GM18909 (cell line): ENCODE data around the gene YAF2.

Source experiments
- ATAC-seq: cut with Tn5 transposase; IDR thresholded peaks from one replicate; pipeline ENCODE4 v1.9.1; 2021; ENCODE audit warnings: mild to moderate bottlenecking; ENCODE audit not compliant: unreplicated experiment, poor library complexity

The YAF2 gene

GRCh38 chr12:42161529-42161928 is 76.5 kb downstream of the YAF2 start:
- no peak for ATAC-seq

DNA sequence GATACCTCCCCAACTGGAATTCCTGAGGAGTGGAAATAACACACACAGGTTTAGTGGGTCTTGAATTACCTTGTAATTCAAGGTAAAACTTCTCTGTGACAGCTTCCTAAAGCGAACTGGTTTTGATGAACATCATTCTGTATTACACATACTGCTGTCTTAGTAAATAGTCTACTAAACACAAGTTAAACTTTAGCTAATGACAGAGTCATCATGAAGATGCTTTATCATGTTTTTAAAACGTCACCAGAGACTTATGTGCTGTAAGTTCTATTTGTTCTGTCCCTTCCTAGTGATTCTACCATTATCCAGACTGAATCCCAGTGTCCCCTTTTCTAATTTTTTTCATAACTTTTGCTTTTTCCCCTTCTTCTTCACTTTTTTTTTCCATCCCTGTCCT is 81.8 kb downstream of the YAF2 start:
- ATAC-seq, result no peak

GRCh38 chr12:42145552-42146215 is 92.4 kb downstream of the YAF2 start:
- no peak for ATAC-seq

GRCh38 chr12:42145197-42145549 is 92.9 kb downstream of the YAF2 start:
- no peak for ATAC-seq

- ATAC-seq, result peak; percentile 94
These were observed 93.4 kb downstream of the YAF2 start, which contains the start of gene GXYLT1 for GRCh38 chr12:42144408-42145196. Gene GXYLT1 (minus strand): TSS chr12:42144874. CDS start chr12:42144646, 228 bp downstream.

GRCh38 chr12:42144158-42144407 is 94.0 kb downstream of the YAF2 start:
- no peak for ATAC-seq

GRCh38 chr12:42143452-42144157 is 94.4 kb downstream of the YAF2 start:
- ATAC-seq, result no peak

DNA sequence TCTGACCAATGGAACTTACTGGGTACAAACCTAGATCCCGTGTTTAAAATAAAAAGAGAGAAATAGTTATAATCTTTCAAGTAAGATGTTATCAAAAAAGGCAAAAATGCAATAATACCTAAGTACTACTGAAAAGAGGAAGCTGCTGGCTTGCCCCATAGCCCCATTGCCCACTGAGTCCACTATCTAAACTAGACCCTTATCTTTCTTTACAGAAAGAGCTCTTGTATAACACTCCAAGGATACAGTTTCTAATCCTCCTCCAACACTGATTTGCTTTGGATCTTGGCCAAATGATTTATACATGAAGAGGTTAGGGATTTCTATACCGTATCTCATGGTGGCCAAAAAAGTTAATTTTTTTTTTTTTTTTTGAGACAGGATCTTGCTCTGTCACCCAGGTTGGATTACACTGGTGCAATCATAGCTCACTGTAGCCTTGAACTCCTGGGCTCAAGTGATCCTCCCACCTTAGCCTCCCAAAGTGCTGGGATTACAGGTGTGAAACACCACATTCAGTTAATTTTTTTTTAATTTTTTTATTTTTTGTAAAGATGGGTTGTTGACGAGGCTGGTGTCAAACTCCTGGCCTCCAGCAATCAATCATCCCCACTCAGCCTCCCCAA is 96.0 kb downstream of the YAF2 start:
- no peak for ATAC-seq

DNA sequence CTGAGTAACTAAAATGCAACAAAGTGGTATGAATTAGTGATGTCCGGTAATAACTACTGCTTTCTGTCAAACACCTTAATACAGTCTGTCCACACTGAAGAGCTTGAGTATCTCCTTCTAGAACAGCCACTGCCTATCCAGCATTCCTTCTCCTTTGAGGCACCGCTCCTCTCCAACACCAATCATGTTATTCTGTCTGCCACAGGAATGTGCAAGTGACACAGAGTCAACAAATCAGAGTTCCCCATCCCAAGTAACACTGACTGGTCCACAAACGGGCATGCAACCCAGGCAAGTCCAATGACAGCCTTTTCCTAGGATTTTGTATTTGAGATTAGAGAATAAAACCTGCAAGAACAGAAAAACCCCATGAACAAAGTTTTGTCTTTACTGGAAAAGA is 97.1 kb downstream of the YAF2 start:
- no peak for ATAC-seq

DNA sequence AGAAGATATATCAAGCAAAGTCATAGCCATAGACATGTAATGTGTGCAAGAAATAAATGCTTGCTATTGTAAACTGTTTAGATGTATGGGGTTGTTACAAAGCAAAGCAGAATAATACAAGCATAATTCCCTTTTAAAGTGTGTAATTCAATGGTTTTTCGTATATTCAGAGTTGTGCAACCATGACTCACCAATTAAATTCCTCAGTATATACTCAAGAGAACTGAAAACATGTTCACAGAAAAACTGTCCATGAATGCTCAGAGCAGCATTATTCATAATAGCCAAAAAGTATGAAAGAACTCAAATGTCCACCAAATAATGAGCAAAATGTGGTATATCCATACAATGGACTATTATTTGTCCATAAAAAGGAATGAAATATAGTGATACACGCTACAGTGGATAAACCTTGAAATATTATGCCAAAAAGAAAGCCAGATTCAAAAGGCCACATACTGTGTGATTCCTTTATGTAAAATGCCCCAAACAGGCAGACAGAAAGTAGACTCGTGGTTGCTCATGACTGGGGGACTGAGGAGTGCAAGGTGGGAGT is 102.7 kb downstream of the YAF2 start:
- ATAC-seq, result no peak

- no peak for ATAC-seq
These were observed 107.2 kb downstream of the YAF2 start for GRCh38 chr12:42130672-42131402.

DNA sequence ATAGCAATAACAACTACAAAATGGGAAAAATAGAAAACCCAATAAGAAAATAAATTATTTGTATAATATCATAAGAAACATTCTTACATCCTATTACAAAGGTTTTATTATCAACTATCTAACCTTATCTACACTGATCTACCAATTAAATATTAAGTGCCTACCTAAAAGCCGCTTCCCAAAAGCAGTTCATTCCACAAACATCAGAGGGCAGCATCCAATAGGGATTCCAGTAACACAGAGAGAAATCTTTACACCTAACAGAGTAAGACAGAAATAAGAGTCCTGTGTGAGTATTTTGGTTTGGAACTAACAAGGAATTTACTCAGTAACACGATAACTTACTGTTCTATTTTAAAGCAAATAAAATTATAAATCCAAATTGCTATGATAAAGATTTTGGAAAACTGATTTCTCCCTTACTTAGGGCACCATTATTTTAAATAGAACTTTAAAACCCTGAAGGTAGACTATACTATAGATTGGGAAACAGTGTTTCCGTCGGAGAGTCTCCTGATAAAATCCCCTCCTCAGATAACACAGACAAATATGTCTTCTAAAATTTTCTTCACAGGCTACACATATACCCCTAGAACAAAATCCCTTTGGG is 108.3 kb downstream of the YAF2 start:
- ATAC-seq, result no peak

DNA sequence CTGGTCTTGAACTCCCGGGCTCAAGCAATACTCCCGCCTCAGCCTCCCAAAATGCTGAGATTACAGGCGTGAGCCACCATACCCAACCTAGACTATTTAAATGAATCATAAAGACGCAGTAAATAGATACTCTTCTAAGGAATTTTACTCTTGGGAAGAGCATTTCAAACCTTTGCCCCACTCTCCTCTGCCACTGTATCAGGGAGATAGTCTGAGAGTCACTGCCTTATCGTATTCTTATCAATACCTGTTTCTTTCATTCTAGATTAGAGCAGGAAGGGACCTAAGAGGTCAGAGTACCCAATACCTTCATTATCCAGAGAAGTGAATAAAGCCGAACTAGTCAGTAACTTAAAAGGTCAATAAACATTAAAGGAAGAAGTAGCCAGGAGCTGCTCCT is 109.2 kb downstream of the YAF2 start:
- no peak for ATAC-seq

DNA sequence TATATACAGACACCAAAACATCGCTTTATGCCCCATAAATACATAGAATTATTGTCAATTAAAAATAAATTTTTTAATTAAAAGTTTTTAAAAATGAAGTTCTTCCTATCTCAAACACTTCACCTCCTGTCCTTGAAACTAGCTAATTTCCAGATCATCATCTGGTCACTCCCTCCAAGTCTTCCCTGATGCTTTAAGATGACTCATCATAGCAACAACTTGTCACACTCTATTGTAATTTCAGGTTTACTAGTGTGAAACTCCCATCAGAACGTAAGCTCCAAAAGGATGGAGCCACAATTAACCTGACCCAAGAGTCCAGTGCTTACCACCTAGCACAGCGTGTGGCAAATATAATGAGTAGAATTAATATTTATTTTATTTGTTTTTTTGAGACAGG is 109.7 kb downstream of the YAF2 start:
- no peak for ATAC-seq

GRCh38 chr12:42126963-42127362 is 111.1 kb downstream of the YAF2 start:
- no peak for ATAC-seq

DNA sequence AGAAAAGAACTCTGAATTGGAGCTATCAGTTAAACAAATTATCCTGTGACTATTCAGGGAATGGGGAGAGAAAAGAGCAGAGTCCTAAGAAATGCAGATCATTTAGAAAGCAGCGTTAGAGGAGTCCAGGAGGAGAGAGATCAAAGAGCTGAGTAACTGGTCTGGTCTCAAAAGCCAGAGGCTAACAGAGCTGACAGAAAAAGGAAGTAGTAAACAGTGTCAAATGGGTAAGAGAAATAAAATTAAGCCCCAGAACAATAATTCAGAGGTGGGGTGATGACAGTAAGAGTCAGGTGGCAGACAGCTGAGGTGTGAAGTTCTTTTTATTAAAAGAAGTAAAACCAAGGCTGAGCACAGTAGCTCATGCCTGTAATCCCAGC is 112.7 kb downstream of the YAF2 start:
- ATAC-seq, result no peak

- no peak for ATAC-seq
These were observed 113.2 kb downstream of the YAF2 start for GRCh38 chr12:42124764-42125387.

DNA sequence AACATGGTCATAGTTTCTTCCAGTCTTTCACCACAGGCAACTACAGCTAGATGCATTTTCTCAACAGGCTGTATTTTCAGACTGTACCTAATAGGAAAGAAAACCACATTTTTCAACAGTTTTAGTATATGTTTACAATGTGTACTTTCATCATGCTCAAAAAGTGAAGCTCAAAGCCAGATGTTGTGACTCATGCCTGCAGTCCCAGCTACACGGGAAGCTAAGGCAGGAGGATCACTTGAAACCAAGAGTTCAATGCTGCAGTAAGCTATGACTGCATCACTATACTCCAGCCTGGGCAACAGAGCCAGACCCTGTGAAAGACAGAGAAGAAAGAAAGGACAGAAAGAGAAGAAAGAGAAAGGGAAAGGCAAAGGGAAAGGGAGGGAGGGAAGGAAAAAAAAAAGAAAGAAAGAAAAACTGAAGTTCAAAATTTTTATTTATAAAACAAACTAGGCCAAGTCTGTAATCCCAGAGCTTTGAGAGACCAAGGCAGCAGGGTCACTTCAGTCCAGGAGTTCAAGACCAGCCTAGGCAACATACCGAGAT is 118.9 kb downstream of the YAF2 start:
- ATAC-seq, result no peak
